Measurements from ENCODE around the gene MMD. TPM values are rescaled to one million over a fixed set of nuclear protein-coding genes. Genes with fewer than 3 reads are reported as not detected.

Gene MMD
- total and polyA plus RNA-seq, 9 of the 15 experiments (the other 6 are each of a cell fraction or from before 2014, with no cell fraction given), result 3.1 to 18.9 (median 10.7) TPM

GRCh38 chr17:55386796-55387332, 34.8 kb downstream of the MMD start (continued):
- TF ChIP-seq, protein P1, sequence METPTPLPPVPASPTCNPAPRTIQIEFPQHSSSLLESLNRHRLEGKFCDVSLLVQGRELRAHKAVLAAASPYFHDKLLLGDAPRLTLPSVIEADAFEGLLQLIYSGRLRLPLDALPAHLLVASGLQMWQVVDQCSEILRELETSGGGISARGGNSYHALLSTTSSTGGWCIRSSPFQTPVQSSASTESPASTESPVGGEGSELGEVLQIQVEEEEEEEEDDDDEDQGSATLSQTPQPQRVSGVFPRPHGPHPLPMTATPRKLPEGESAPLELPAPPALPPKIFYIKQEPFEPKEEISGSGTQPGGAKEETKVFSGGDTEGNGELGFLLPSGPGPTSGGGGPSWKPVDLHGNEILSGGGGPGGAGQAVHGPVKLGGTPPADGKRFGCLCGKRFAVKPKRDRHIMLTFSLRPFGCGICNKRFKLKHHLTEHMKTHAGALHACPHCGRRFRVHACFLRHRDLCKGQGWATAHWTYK (CRISPR knock-in tag; IDR thresholded peaks at IDR 0.05), result no peak
- no peak for TF ChIP-seq ATF1 (CRISPR knock-in tag; IDR thresholded peaks at IDR 0.05)
- no peak for TF ChIP-seq ATF1 (tag; IDR thresholded peaks at IDR 0.05)
- TF ChIP-seq, protein P2, sequence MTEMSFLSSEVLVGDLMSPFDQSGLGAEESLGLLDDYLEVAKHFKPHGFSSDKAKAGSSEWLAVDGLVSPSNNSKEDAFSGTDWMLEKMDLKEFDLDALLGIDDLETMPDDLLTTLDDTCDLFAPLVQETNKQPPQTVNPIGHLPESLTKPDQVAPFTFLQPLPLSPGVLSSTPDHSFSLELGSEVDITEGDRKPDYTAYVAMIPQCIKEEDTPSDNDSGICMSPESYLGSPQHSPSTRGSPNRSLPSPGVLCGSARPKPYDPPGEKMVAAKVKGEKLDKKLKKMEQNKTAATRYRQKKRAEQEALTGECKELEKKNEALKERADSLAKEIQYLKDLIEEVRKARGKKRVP (CRISPR knock-in tag; IDR thresholded peaks at IDR 0.05), result no peak
- TF ChIP-seq ARNT (IDR thresholded peaks at IDR 0.05), result no peak
- no peak for TF ChIP-seq E2F4 (CRISPR knock-in tag; IDR thresholded peaks at IDR 0.05; ENCODE audit: low read depth)
- TF ChIP-seq STAT5A (IDR thresholded peaks at IDR 0.05; ENCODE audit: borderline replicate concordance, low read length), result no peak
- TF ChIP-seq, protein P3, sequence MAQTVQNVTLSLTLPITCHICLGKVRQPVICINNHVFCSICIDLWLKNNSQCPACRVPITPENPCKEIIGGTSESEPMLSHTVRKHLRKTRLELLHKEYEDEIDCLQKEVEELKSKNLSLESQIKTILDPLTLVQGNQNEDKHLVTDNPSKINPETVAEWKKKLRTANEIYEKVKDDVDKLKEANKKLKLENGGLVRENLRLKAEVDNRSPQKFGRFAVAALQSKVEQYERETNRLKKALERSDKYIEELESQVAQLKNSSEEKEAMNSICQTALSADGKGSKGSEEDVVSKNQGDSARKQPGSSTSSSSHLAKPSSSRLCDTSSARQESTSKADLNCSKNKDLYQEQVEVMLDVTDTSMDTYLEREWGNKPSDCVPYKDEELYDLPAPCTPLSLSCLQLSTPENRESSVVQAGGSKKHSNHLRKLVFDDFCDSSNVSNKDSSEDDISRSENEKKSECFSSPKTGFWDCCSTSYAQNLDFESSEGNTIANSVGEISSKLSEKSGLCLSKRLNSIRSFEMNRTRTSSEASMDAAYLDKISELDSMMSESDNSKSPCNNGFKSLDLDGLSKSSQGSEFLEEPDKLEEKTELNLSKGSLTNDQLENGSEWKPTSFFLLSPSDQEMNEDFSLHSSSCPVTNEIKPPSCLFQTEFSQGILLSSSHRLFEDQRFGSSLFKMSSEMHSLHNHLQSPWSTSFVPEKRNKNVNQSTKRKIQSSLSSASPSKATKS (CRISPR knock-in tag; IDR thresholded peaks at IDR 0.05), result no peak

All from K562 (cell line).